Sigmoid colon (tissue), 4 donors: ENCODE data around the gene NCKAP5L.

Experiments used
- CTCF ChIP-seq, 4 experiments: fragments of 450-650 bp in 3 of 4; fragments of 200-600 bp in 1 of 4; IDR thresholded peaks; one replicate each; pipeline ENCODE4 v1.5.1; 2016 to 2019; ENCODE audit warnings: antibody characterized with exemption in 4 of 4, mild to moderate bottlenecking in 3 of 4, moderate library complexity in 2 of 4
- EP300 ChIP-seq, 4 donors: sonication (generic); formaldehyde crosslinking; IDR thresholded peaks; one replicate each; pipeline ENCODE4 v1.6.1; 2017; ENCODE audit warnings: antibody characterized with exemption in 4 of 4
- POLR2A ChIP-seq, 2 donors: fragments of 450-650 bp; IDR thresholded peaks; one replicate each; pipeline ENCODE4 v1.6.1; 2016; ENCODE audit warnings: antibody characterized with exemption in 2 of 2, mild to moderate bottlenecking in 2 of 2, moderate library complexity in 2 of 2

GRCh38 chr12:49876070-49876469 is 47.9 kb upstream of the NCKAP5L start:
- TF ChIP-seq POLR2A (IDR thresholded peaks at IDR 0.05), result no peak
- no peak for TF ChIP-seq CTCF (IDR thresholded peaks at IDR 0.05)
- TF ChIP-seq EP300 (IDR thresholded peaks at IDR 0.05), result no peak
